ENCODE measurements around the gene EEA1. TPM values are rescaled to one million over a fixed set of nuclear protein-coding genes. Genes with fewer than 3 reads are reported as not detected.

Gene EEA1
- total and polyA plus RNA-seq, 11 donors = 5.1 to 45.5 (median 28.5) TPM

DNA sequence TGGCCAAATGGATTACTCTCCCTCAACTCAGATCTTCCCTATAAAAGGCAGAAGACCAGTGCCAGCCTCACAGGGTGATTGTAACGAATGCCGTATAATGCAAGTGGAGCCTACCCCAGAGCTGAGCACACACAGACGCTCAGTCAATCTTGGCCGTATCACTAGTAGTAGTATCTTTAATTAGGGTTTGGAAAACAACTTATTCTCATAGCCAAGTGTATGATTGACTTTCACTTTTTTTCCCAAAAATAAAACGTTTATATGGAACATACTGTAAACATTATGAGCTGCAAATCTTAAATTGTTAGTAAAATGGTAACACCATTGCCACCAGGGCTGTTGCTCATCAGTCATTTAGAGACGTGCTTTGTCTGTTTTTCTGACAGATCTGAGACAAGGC, 195.9 kb downstream of the EEA1 start:
- no peaks in the 10 kb centered on the region for H3K36me3 ChIP-seq
- 82 to 85% (median 84%) methylated on average over 6 of the region's 6 CpGs for WGBS, 4 donors
- H3K4me3 ChIP-seq = no peak overlapping the region
- DNase-seq (no peak), ATAC-seq (no peak)
- H3K27ac ChIP-seq = no peak overlapping the region
- intact Hi-C loops (cut with DNase I) = no loop called here
- TF ChIP-seq POLR2A (IDR thresholded peaks at IDR 0.05) = no peak
- TF ChIP-seq, protein P1, sequence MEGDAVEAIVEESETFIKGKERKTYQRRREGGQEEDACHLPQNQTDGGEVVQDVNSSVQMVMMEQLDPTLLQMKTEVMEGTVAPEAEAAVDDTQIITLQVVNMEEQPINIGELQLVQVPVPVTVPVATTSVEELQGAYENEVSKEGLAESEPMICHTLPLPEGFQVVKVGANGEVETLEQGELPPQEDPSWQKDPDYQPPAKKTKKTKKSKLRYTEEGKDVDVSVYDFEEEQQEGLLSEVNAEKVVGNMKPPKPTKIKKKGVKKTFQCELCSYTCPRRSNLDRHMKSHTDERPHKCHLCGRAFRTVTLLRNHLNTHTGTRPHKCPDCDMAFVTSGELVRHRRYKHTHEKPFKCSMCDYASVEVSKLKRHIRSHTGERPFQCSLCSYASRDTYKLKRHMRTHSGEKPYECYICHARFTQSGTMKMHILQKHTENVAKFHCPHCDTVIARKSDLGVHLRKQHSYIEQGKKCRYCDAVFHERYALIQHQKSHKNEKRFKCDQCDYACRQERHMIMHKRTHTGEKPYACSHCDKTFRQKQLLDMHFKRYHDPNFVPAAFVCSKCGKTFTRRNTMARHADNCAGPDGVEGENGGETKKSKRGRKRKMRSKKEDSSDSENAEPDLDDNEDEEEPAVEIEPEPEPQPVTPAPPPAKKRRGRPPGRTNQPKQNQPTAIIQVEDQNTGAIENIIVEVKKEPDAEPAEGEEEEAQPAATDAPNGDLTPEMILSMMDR (IDR thresholded peaks at IDR 0.05) = no peak
- H3K9me3 ChIP-seq = no peaks in the 10 kb centered on the region
- no peaks in the 10 kb centered on the region for H3K27me3 ChIP-seq
- H3K4me1 ChIP-seq = peaks cover 0 to 14% (median 0%) of the 10 kb centered on the region in 12 donors

DNA sequence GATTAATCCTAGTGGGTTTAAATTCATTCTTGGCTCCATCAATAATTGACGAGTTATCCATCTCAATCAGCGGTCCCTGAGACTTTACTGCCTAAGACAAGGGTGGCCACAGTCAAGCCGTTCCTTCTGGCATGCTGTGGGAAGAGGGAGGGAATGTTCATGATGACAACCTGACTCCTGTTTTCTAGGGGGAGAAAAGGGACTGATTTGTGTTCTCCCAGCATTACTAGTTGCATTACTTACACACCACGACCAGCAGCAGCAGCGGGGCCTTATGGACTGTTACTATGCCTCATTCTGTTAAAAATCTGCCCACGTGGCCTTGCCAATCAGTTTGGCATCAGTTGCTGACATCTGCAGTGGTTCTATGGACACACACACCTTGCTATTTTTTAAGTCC, 196.4 kb downstream of the EEA1 start:
- Histone ChIP-seq H3K36me3 (no peaks in the 10 kb centered on the region), H3K4me3 (no peak overlapping the region), H3K4me1 (peaks cover 0 to 14% (median 0%) of the 10 kb centered on the region in 12 donors), H3K27ac (no peak overlapping the region), H3K9me3 (no peaks in the 10 kb centered on the region), H3K27me3 (no peaks in the 10 kb centered on the region)
- TF ChIP-seq, protein P1 (IDR thresholded peaks at IDR 0.05) = no peak
- no peak for TF ChIP-seq POLR2A (IDR thresholded peaks at IDR 0.05)
- intact Hi-C loops (cut with DNase I) = no loop called here
- 88 to 91% (median 89%) methylated on average over 6 of the region's 6 CpGs for WGBS, 4 donors
- ATAC-seq (no peak), DNase-seq (no peak)

DNA sequence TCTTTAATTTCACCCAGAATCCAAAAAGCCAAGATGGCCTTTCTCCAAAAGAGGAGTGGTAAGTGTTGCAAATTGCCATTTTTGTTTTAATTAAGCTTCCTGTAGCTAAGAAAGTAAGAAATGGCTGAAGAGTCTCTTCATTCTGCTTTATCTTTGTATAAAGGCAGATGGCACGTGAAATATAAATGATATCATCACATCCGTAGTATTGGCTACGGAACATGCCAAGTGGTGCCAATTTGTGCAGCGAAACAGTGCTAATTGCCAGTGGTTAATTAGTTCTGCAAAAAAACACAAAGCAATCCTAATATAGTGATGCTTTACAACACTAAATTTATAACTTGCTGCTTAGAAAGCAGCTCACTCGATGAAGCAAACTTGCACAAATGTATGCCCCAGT, 196.9 kb downstream of the EEA1 start:
- Histone ChIP-seq H3K9me3 (no peaks in the 10 kb centered on the region), H3K27me3 (no peaks in the 10 kb centered on the region), H3K4me3 (no peak overlapping the region), H3K27ac (no peak overlapping the region), H3K4me1 (peaks cover 0 to 14% (median 0%) of the 10 kb centered on the region in 12 donors), H3K36me3 (no peaks in the 10 kb centered on the region)
- DNase-seq (no peak), ATAC-seq (no peak)
- TF ChIP-seq, protein P1 (IDR thresholded peaks at IDR 0.05) = no peak
- TF ChIP-seq POLR2A (IDR thresholded peaks at IDR 0.05) = no peak
- 88 to 94% (median 90%) methylated on average over 5 of the region's 5 CpGs for WGBS, 4 donors
- intact Hi-C loops (cut with DNase I) = no loop called here

DNA sequence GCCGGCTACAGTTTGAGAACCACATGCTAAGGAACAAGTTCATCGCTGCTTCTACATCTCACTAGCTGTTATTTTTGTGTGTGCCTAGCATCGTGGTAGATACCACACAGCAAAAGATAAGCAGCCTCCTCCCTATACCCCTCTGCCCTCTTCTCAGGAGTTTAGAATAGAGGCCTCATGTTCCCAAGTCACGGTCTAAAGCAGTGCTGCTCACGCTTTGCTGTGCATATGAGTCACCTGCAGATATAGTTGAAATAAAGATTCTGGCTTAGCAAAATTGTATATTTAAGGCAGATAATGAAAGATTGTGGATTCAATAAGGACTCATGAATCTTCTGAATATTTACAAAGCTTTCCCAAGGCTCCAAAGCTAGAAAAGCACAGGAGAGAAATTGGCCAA, 198.3 kb downstream of the EEA1 start:
- DNase-seq (no peak), ATAC-seq (no peak)
- no peaks in the 10 kb centered on the region for H3K36me3 ChIP-seq
- 80 to 93% (median 86%) methylated on average over 5 of the region's 5 CpGs for WGBS, 4 donors
- no peaks in the 10 kb centered on the region for H3K9me3 ChIP-seq
- no peak overlapping the region for H3K27ac ChIP-seq
- TF ChIP-seq, protein P1 (IDR thresholded peaks at IDR 0.05) = no peak
- no peak for TF ChIP-seq POLR2A (IDR thresholded peaks at IDR 0.05)
- intact Hi-C loops (cut with DNase I) = no loop called here
- H3K4me3 ChIP-seq = no peak overlapping the region
- H3K27me3 ChIP-seq = no peaks in the 10 kb centered on the region
- H3K4me1 ChIP-seq = peaks cover 0 to 13% (median 0%) of the 10 kb centered on the region in 12 donors
